ENCODE data around the gene CTNNBL1.

CTNNBL1 gene

GRCh38 chr20:37882961-37883712 is 189.3 kb downstream of the CTNNBL1 start:
- DNase-seq (ENCODE audit: low read depth, low spot score): no peak
- no peak overlapping the region for H3K4me3 ChIP-seq (ENCODE audit: low read length)

- H3K4me3 ChIP-seq (ENCODE audit: low read length): no peak overlapping the region
- DNase-seq (ENCODE audit: low read depth, low spot score): no peak
Observed at GRCh38 chr20:37885042-37885441, 191.2 kb downstream of the CTNNBL1 start.

GRCh38 chr20:37885593-37886503 is 192.0 kb downstream of the CTNNBL1 start:
- no peak for DNase-seq (ENCODE audit: low read depth, low spot score)
- H3K4me3 ChIP-seq (ENCODE audit: low read length): no peak overlapping the region

- no peak overlapping the region for H3K4me3 ChIP-seq (ENCODE audit: low read length)
- DNase-seq (ENCODE audit: low read depth, low spot score): no peak
Observed at GRCh38 chr20:37886851-37887297, 193.0 kb downstream of the CTNNBL1 start.

- no peak for DNase-seq (ENCODE audit: low read depth, low spot score)
- H3K4me3 ChIP-seq (ENCODE audit: low read length): no peak overlapping the region
Observed at GRCh38 chr20:37888641-37889040, 194.8 kb downstream of the CTNNBL1 start.

- DNase-seq (ENCODE audit: low read depth, low spot score): no peak
- no peak overlapping the region for H3K4me3 ChIP-seq (ENCODE audit: low read length)
Observed at GRCh38 chr20:37890108-37890507, 196.3 kb downstream of the CTNNBL1 start.

- H3K4me3 ChIP-seq (ENCODE audit: low read length): no peak overlapping the region
- DNase-seq (ENCODE audit: low read depth, low spot score): no peak
Observed at GRCh38 chr20:37890643-37891042, 196.8 kb downstream of the CTNNBL1 start.

- no peak overlapping the region for H3K4me3 ChIP-seq (ENCODE audit: low read length)
- DNase-seq (ENCODE audit: low read depth, low spot score): no peak
Observed at GRCh38 chr20:37892001-37892400, 198.2 kb downstream of the CTNNBL1 start.

- H3K4me3 ChIP-seq (ENCODE audit: low read length): no peak overlapping the region
- no peak for DNase-seq (ENCODE audit: low read depth, low spot score)
Observed at GRCh38 chr20:37893566-37894241, 199.9 kb downstream of the CTNNBL1 start.

GRCh38 chr20:37894454-37894853 is 200.6 kb downstream of the CTNNBL1 start:
- no peak overlapping the region for H3K4me3 ChIP-seq (ENCODE audit: low read length)
- DNase-seq (ENCODE audit: low read depth, low spot score): no peak

GRCh38 chr20:37895166-37895565 is 201.3 kb downstream of the CTNNBL1 start:
- H3K4me3 ChIP-seq (ENCODE audit: low read length): no peak overlapping the region
- DNase-seq (ENCODE audit: low read depth, low spot score): no peak

- DNase-seq (ENCODE audit: low read depth, low spot score): no peak
- H3K4me3 ChIP-seq (ENCODE audit: low read length): no peak overlapping the region
Observed at GRCh38 chr20:37896932-37897548, 203.2 kb downstream of the CTNNBL1 start.

GRCh38 chr20:37898233-37899104 is 204.6 kb downstream of the CTNNBL1 start:
- DNase-seq (ENCODE audit: low read depth, low spot score): no peak
- no peak overlapping the region for H3K4me3 ChIP-seq (ENCODE audit: low read length)

- no peak for DNase-seq (ENCODE audit: low read depth, low spot score)
- H3K4me3 ChIP-seq (ENCODE audit: low read length): no peak overlapping the region
Observed at GRCh38 chr20:37899105-37900045, 205.5 kb downstream of the CTNNBL1 start.

GRCh38 chr20:37901240-37901639 is 207.4 kb downstream of the CTNNBL1 start:
- DNase-seq (ENCODE audit: low read depth, low spot score): no peak
- H3K4me3 ChIP-seq (ENCODE audit: low read length): no peak overlapping the region

- no peak overlapping the region for H3K4me3 ChIP-seq (ENCODE audit: low read length)
- no peak for DNase-seq (ENCODE audit: low read depth, low spot score)
Observed at GRCh38 chr20:37901654-37902503, 208.0 kb downstream of the CTNNBL1 start.
